NB4 (cell line): Measurements from ENCODE around the gene CD55.

Experiments used
- MYC ChIP-seq: IDR thresholded peaks from 2 replicates; pipeline ENCODE4 v1.6.1; 2011; ENCODE audit warnings: low read depth, low read length
- POLR2A ChIP-seq: IDR thresholded peaks from 2 replicates; pipeline ENCODE4 v1.6.1; 2011; ENCODE audit warnings: mild to moderate bottlenecking; ENCODE audit not compliant: insufficient read length; ENCODE audit errors: extremely low read depth
- TF ChIP-seq, protein P1 (sequence below): IDR thresholded peaks from one replicate; pipeline ENCODE4 v1.5.1; 2012; ENCODE audit warnings: low read depth, low read length
- TF ChIP-seq, protein P2 (sequence below): IDR thresholded peaks from 2 replicates; pipeline ENCODE4 v1.6.1; 2011; ENCODE audit warnings: low read depth, low read length

GRCh38 chr1:207306023-207306422, 15.5 kb upstream of the CD55 start:
- TF ChIP-seq POLR2A (no peak), MYC (no peak)
- TF ChIP-seq, protein P1, sequence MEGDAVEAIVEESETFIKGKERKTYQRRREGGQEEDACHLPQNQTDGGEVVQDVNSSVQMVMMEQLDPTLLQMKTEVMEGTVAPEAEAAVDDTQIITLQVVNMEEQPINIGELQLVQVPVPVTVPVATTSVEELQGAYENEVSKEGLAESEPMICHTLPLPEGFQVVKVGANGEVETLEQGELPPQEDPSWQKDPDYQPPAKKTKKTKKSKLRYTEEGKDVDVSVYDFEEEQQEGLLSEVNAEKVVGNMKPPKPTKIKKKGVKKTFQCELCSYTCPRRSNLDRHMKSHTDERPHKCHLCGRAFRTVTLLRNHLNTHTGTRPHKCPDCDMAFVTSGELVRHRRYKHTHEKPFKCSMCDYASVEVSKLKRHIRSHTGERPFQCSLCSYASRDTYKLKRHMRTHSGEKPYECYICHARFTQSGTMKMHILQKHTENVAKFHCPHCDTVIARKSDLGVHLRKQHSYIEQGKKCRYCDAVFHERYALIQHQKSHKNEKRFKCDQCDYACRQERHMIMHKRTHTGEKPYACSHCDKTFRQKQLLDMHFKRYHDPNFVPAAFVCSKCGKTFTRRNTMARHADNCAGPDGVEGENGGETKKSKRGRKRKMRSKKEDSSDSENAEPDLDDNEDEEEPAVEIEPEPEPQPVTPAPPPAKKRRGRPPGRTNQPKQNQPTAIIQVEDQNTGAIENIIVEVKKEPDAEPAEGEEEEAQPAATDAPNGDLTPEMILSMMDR: no peak
- TF ChIP-seq, protein P2, sequence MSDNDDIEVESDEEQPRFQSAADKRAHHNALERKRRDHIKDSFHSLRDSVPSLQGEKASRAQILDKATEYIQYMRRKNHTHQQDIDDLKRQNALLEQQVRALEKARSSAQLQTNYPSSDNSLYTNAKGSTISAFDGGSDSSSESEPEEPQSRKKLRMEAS: no peak
